ENCODE data around the gene LIFR.

LIFR gene

GRCh38 chr5:38593959-38594358, 37.5 kb upstream of the LIFR start:
- TF ChIP-seq CTCF (IDR thresholded peaks at IDR 0.05; ENCODE audit: low read depth, low read length), result no peak

GRCh38 chr5:38591523-38591849, 35.0 kb upstream of the LIFR start:
- in situ Hi-C loops (cut with HindIII; ENCODE audit: low sequenced_read_pairs), result no loop called here
- no peak overlapping the region for H3K4me3 ChIP-seq (ENCODE audit: low read depth, low read length)

More at GRCh38 chr5:38593959-38594358, 37.5 kb upstream of the LIFR start:
- in situ Hi-C loops (cut with HindIII; ENCODE audit: low sequenced_read_pairs), result no loop called here
- no peak overlapping the region for H3K4me3 ChIP-seq (ENCODE audit: low read depth, low read length)
- peak; percentile 51 for DNase-seq (ENCODE audit: low read depth, low spot score)

GRCh38 chr5:38590838-38591522, 34.5 kb upstream of the LIFR start:
- no peak for DNase-seq (ENCODE audit: low read depth, low spot score)
- in situ Hi-C loops (cut with HindIII; ENCODE audit: low sequenced_read_pairs), result no loop called here
- H3K4me3 ChIP-seq (ENCODE audit: low read depth, low read length), result no peak overlapping the region
- TF ChIP-seq CTCF (IDR thresholded peaks at IDR 0.05; ENCODE audit: low read depth, low read length), result no peak

More at GRCh38 chr5:38591523-38591849, 35.0 kb upstream of the LIFR start:
- DNase-seq (ENCODE audit: low read depth, low spot score), result peak; percentile 53
- no peak for TF ChIP-seq CTCF (IDR thresholded peaks at IDR 0.05; ENCODE audit: low read depth, low read length)

- in situ Hi-C loops (cut with HindIII; ENCODE audit: low sequenced_read_pairs), result no loop called here
- DNase-seq (ENCODE audit: low read depth, low spot score), result no peak
- H3K4me3 ChIP-seq (ENCODE audit: low read depth, low read length), result no peak overlapping the region
- no peak for TF ChIP-seq CTCF (IDR thresholded peaks at IDR 0.05; ENCODE audit: low read depth, low read length)
These were observed 33.2 kb upstream of the LIFR start for GRCh38 chr5:38589629-38590028.

- DNase-seq (ENCODE audit: low read depth, low spot score), result no peak
- TF ChIP-seq CTCF (IDR thresholded peaks at IDR 0.05; ENCODE audit: low read depth, low read length), result no peak
- in situ Hi-C loops (cut with HindIII; ENCODE audit: low sequenced_read_pairs), result no loop called here
- H3K4me3 ChIP-seq (ENCODE audit: low read depth, low read length), result no peak overlapping the region
These were observed 29.4 kb upstream of the LIFR start for GRCh38 chr5:38585816-38586215.

- TF ChIP-seq CTCF (IDR thresholded peaks at IDR 0.05; ENCODE audit: low read depth, low read length), result no peak
- in situ Hi-C loops (cut with HindIII; ENCODE audit: low sequenced_read_pairs), result no loop called here
- DNase-seq (ENCODE audit: low read depth, low spot score), result no peak
- no peak overlapping the region for H3K4me3 ChIP-seq (ENCODE audit: low read depth, low read length)
These were observed 27.1 kb upstream of the LIFR start for GRCh38 chr5:38583500-38583899.

GRCh38 chr5:38582975-38583319, 26.5 kb upstream of the LIFR start:
- in situ Hi-C loops (cut with HindIII; ENCODE audit: low sequenced_read_pairs), result no loop called here
- TF ChIP-seq CTCF (IDR thresholded peaks at IDR 0.05; ENCODE audit: low read depth, low read length), result no peak
- DNase-seq (ENCODE audit: low read depth, low spot score), result no peak
- H3K4me3 ChIP-seq (ENCODE audit: low read depth, low read length), result no peak overlapping the region

All from astrocyte of the spinal cord (primary cell).